IPS-20b (cell line): ENCODE results near the gene C11orf91.

ENCODE experiments used
- H3K27ac ChIP-seq: one replicate; pipeline ENCODE4 v1.5.1; 2013; ENCODE audit warnings: low read length
- H3K27me3 ChIP-seq: 2 replicates; pipeline ENCODE4 v1.6.1; 2013; ENCODE audit warnings: mild to moderate bottlenecking, low read length, inconsistent platforms; ENCODE audit not compliant: insufficient read depth
- H3K36me3 ChIP-seq: 2 replicates; pipeline ENCODE4 v1.6.1; 2013; ENCODE audit warnings: low read depth, mild to moderate bottlenecking, inconsistent platforms, low read length, moderate library complexity; ENCODE audit not compliant: insufficient read depth
- H3K4me1 ChIP-seq: 2 replicates; pipeline ENCODE4 v1.6.1; 2013; ENCODE audit warnings: mild to moderate bottlenecking, control low read depth, inconsistent platforms, low read length, moderate library complexity; ENCODE audit not compliant: insufficient read depth
- H3K4me3 ChIP-seq: 2 replicates; pipeline ENCODE4 v1.5.1; 2013; ENCODE audit warnings: mild to moderate bottlenecking, low read length, inconsistent platforms
- H3K9ac ChIP-seq: 2 replicates; pipeline ENCODE4 v1.6.1; 2013; ENCODE audit warnings: low read depth, mild to moderate bottlenecking, inconsistent platforms, low read length, moderate library complexity
- H3K9me3 ChIP-seq: 2 replicates; pipeline ENCODE4 v1.6.1; 2013; ENCODE audit warnings: mild to moderate bottlenecking, low read depth, low read length, inconsistent platforms; ENCODE audit not compliant: insufficient read depth

The C11orf91 gene

DNA sequence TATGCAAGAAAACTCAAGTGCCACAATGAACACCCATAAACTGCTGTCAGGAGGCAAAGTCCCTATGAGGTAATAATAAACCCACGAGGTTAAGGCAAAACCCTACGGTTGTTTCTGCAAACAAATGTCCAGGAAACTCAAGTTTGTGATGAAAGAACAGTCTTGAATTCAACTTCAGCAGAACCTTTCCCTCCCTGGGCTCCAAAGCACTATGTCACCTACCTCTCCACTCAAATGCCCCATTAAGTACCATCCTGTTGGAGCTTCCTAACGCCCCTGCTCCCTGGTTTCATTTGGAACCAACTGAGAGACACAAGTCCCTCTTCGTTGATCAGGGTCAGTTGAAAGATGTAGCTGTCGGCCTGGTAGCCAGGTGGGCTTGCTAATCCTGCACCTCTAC, 2.6 kb upstream of the C11orf91 start:
- H3K4me1 ChIP-seq, result no peaks in the 10 kb centered on the region
- no peak overlapping the region for H3K4me3 ChIP-seq
- H3K27ac ChIP-seq, result no peak overlapping the region
- no peak overlapping the region for H3K9ac ChIP-seq
- peaks cover 11% of the 10 kb centered on the region for H3K27me3 ChIP-seq
- no peaks in the 10 kb centered on the region for H3K9me3 ChIP-seq
- no peaks in the 10 kb centered on the region for H3K36me3 ChIP-seq

DNA sequence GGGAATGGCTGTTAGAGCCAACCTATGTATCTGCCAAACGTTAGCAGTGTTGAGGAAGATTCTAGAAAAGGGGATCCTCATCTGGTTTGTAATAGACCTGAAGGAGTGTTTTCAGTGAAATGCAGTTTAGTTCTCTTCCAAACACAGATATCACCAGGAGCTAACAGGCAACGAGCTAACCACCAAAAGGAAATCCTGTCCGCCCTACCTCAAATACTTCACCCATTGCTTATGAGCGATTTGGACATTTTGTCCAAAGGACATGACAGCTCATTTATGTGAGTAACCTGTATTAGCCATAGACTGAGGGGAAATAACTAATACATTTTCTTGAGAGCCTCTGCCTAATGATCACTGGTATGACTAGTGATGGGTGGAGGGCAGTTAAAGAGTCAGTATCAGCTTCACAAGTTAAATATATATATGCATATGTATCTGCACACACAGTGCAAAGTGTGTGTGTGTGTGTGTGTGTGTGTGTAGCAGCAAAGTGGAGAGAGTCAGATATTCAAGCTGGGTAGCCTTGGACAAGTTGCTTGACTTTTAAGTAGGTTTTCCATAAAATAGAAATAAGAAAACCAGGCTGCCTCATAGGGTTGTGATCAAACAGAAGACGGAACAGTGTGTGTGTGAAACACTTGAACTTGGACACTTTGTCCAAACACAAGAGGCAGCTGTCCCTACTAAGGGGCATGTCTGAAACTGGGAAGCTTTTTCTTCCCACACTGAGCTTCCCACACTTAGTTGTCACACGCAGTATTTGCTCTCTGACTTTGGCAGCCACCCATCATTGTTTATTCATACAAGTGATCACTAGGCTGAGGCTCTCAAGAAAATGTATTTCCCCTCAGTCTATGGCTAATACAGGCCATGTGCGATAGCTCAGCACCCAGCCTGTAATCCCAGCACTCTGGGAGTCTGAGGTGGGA, 940 bp upstream of the C11orf91 start:
- Histone ChIP-seq H3K27ac (no peak overlapping the region), H3K27me3 (peaks cover 11% of the 10 kb centered on the region), H3K4me1 (no peaks in the 10 kb centered on the region), H3K36me3 (no peaks in the 10 kb centered on the region), H3K4me3 (peak overlapping the region; percentile 59), H3K9me3 (no peaks in the 10 kb centered on the region), H3K9ac (peak overlapping the region; percentile 62; the same call in 1 of the 2 replicates)

DNA sequence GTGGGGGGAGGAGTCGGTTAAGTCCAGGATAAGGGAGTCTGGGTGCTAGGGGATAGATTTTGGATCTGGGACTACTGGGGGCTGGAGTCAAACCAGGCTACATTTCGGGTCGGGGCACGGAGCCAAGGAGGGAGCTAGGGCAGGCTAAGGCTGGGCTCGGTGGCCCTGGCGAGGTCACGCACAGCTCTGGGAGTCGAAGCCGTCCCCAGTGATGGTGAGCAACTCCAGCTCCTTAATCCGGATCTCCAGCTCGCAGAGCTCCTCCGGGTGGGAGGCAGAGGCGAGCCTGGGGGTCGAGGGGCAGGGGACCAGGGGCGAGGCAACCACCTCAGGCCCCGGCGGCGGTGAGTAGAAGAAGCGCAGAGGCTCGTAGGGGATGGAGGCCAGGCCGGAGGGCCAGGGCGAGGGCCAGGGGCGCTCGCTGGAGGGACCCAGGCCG, 544 bp downstream of the C11orf91 start:
- Histone ChIP-seq H3K9ac (peak overlapping the region; percentile 30; the same call in 1 of the 2 replicates), H3K27ac (no peak overlapping the region), H3K4me1 (peaks cover 8% of the 10 kb centered on the region; the same call in 1 of the 2 replicates), H3K36me3 (no peaks in the 10 kb centered on the region), H3K9me3 (no peaks in the 10 kb centered on the region), H3K27me3 (peaks cover 11% of the 10 kb centered on the region), H3K4me3 (peak overlapping the region; percentile 69; the same call in 1 of the 2 replicates)

DNA sequence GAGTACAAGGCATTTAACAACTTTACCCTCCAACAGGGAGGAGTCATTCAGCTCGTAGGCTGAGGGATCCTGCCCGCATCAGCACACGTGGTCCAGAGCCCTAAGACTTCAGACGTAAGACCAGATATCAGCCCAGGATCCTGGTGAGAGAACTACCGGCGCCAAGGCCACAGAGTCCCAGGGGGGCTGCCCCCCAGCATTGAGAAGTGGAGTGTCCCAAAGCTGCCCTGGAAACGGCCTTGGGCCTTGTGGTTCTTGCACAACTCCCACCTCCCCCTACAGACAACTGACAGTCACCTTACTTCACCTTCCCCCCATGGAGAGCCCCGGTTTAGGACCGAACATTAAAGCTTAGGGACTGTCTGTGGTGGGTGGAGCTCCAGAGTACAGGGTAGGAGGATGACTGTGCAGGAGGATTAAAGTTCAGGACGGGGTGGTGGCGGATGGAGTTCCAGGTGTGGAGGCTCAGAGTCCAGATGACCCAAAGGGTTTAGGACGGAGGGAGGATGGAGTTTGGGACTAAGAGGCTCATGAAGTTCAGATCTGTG, 1.0 kb downstream of the C11orf91 start:
- H3K9ac ChIP-seq, result no peak overlapping the region
- H3K27ac ChIP-seq, result no peak overlapping the region
- peaks cover 10% of the 10 kb centered on the region; the same call in 1 of the 2 replicates for H3K4me1 ChIP-seq

DNA sequence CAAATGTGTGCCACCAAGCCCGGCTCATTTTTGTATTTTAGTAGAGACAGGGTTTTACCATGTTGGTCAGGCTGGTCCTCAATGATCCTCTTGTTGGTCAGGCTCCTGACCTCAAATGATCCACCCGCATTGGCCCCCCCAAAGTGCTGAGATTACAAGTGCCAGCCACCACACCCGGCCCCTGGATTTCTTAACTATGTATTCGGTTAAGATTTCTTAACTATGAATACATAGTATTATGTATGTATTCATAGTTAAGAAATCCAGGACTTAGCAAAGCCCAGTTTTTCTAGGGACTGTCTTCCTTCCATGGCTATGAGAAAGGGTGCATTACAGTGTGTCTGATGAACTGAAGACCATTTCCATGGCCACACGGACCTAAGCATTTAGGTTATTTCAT, 1.7 kb downstream of the C11orf91 start:
- H3K27ac ChIP-seq, result no peak overlapping the region
- H3K27me3 ChIP-seq, result peaks cover 11% of the 10 kb centered on the region
- H3K4me1 ChIP-seq, result peaks cover 10% of the 10 kb centered on the region; the same call in 1 of the 2 replicates
- no peaks in the 10 kb centered on the region for H3K9me3 ChIP-seq
- H3K9ac ChIP-seq, result no peak overlapping the region
- no peak overlapping the region for H3K4me3 ChIP-seq
- H3K36me3 ChIP-seq, result no peaks in the 10 kb centered on the region

More for the DNA sequence above, 1.0 kb downstream of the C11orf91 start:
- no peaks in the 10 kb centered on the region for H3K36me3 ChIP-seq
- H3K27me3 ChIP-seq, result peaks cover 11% of the 10 kb centered on the region
- no peaks in the 10 kb centered on the region for H3K9me3 ChIP-seq
- peak overlapping the region; percentile 69; the same call in 1 of the 2 replicates for H3K4me3 ChIP-seq

DNA sequence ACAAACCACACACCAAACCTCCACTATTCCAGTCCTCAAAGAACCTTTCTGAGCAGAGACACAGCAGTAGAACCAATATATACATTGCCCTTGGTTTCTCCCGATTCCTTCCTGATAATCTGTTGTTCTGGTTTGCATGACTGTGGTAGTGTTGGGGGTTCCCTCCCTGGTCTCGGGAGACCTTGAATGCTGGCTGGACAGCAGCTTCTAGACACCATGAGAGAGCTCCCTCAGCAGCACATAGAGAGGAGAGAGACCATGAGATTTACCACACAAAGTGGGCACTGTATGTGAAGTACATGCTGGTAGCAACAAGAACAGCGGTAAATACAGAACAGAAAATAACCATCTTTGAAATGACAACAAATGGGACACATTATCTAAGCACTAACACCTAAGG, 2.6 kb downstream of the C11orf91 start:
- Histone ChIP-seq H3K9ac (no peak overlapping the region), H3K4me3 (no peak overlapping the region), H3K36me3 (no peaks in the 10 kb centered on the region), H3K4me1 (peaks cover 12% of the 10 kb centered on the region; the same call in 1 of the 2 replicates), H3K27ac (no peak overlapping the region), H3K9me3 (no peaks in the 10 kb centered on the region), H3K27me3 (peaks cover 11% of the 10 kb centered on the region)

DNA sequence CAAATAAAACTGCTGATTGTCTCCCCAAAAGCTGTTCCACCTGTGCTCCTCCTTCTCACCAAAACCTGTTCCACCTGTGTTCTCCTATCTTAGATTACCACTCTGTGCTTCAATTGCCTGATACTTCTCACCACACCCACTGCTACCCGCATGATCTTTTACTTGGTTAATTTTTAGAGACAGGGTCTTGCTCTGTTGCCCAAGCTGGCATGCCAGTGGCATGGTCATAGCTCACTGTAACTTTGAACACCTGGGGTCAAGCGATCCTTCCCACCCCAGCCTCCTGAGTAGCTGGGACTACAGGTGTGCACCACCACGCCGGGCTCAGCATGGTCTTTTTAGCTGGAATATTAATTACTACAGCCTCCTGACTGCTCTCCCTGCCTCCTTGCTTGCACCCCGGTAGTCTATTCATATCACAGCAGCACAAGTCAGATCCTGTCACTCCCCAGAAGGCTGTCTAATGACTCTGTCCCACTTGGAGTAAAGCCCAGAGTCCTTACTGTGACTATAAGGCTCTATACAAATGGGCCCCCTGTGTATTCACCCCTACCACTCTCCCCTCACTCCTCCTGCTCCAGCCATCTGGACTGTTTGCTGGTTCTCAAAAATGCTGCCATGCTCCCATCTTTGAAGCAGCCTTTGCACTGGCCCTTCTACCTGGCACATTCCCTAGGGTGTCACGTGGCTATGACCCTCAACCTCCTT, 3.5 kb downstream of the C11orf91 start:
- Histone ChIP-seq H3K4me3 (no peak overlapping the region), H3K9me3 (no peaks in the 10 kb centered on the region), H3K4me1 (peaks cover 21% of the 10 kb centered on the region; the same call in 1 of the 2 replicates), H3K27ac (no peak overlapping the region), H3K27me3 (peaks cover 11% of the 10 kb centered on the region), H3K9ac (no peak overlapping the region), H3K36me3 (no peaks in the 10 kb centered on the region)

DNA sequence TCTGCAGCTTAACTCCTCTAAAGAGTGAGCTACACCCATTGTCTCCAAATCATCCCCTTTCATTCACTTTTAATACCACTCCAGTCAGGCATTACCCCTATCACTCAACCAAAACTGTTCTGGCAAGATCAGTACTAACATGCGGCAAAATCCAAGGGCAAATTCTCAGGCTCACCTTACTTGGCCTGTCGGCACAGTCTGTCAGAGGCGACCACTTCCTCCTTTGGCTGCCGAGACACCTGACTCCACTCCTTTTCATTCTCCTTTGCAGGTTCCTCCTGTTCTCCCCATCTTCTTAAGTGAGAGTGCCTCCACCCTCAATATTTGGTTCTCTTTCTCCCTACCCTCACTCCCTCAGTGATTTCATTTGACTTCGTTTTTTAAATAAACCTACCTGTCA, 4.2 kb downstream of the C11orf91 start:
- H3K27ac ChIP-seq, result no peak overlapping the region
- H3K27me3 ChIP-seq, result peaks cover 11% of the 10 kb centered on the region
- H3K9me3 ChIP-seq, result no peaks in the 10 kb centered on the region
- H3K4me1 ChIP-seq, result peaks cover 28% of the 10 kb centered on the region; the same call in 1 of the 2 replicates
- H3K36me3 ChIP-seq, result no peaks in the 10 kb centered on the region
- H3K4me3 ChIP-seq, result no peak overlapping the region
- no peak overlapping the region for H3K9ac ChIP-seq

DNA sequence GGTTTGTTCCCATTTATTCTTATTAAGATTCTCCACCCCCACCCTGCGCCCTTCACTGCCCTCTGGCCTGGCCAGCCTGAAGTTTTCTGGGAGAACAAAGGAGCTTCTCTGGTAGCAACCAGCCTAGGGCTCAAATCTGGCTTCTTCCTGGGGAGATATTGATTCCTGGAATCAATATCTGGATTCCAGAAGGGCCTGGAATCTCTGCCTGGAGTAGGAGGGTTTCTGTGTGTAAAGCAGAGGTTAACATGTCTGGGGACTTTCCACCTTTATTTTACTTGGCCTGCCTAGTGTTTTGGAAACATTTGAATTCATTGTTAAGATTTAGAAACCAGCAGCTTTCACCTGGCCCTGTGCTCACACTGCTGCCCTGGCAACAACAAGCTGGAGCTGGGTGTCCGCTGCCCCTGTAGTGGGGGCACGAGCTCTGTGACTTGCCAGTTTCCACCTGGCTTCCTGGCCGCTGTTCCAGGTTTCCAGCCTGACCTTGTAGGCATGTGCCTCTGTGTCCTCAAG, 5.5 kb downstream of the C11orf91 start:
- H3K4me3 ChIP-seq, result no peak overlapping the region
- H3K4me1 ChIP-seq, result peaks cover 35% of the 10 kb centered on the region; the same call in 1 of the 2 replicates

DNA sequence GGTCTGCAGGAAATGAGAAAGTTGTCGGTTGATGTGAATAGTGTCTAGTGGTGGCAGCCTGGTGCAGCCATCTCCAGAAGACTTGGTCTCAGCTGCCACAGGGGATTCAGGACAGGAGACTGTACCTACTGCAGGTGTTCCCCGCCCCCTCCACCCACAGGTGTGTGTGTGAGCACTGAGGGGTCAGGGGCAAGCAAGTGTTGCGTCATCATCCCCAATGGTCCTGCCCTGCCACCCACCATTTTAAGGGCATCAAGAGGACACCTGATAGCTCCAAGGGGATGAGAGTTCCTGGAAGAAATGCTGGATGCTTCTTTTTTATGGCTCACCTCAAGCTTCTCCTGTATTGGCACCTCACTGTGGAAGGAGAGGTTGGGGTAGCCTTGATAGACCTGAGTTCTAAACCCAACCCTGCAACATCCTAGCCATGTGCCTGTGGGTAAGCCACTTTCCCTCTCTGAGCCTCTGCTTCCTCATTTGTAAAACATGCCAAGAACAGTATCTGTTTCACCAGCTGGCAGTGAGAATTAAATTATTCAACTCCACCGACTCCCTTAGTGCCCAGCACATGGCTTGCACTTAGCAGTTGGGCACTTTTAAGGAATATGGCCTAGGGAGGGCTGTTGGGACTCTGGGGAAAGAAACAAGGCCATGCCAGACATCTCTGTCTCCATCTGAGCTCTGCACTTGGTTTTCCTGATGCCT, 6.1 kb downstream of the C11orf91 start:
- Histone ChIP-seq H3K36me3 (no peaks in the 10 kb centered on the region), H3K27ac (no peak overlapping the region), H3K27me3 (peaks cover 5% of the 10 kb centered on the region), H3K4me3 (no peak overlapping the region), H3K9ac (no peak overlapping the region), H3K9me3 (no peaks in the 10 kb centered on the region), H3K4me1 (peaks cover 35% of the 10 kb centered on the region; the same call in 1 of the 2 replicates)

More for the DNA sequence above, 5.5 kb downstream of the C11orf91 start:
- H3K27ac ChIP-seq, result no peak overlapping the region
- H3K36me3 ChIP-seq, result no peaks in the 10 kb centered on the region
- no peak overlapping the region for H3K9ac ChIP-seq
- H3K9me3 ChIP-seq, result no peaks in the 10 kb centered on the region
- H3K27me3 ChIP-seq, result peaks cover 11% of the 10 kb centered on the region

DNA sequence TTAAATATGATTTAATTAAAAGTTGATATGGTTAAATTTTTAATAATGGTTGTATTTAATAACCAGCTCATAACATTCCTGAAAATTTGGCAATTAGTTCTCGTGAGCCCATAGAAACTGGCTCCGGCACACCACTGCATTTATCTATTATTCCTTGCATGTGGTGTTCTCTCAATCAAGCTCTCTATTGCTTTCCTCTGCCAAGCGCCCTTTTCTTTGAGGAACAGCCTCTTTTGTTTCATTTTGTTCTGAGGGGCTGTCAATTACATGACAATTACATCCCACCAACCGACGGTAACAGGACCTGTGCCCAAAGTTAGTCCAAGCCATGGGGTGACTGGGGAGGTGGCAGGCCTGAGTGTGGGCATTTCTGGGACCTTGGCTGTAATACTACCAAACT, 8.1 kb downstream of the C11orf91 start:
- H3K4me1 ChIP-seq, result peaks cover 35% of the 10 kb centered on the region; the same call in 1 of the 2 replicates
- no peak overlapping the region for H3K27ac ChIP-seq
- H3K9me3 ChIP-seq, result no peaks in the 10 kb centered on the region
- H3K9ac ChIP-seq, result no peak overlapping the region
- H3K36me3 ChIP-seq, result no peaks in the 10 kb centered on the region
- H3K27me3 ChIP-seq, result no peaks in the 10 kb centered on the region
- no peak overlapping the region for H3K4me3 ChIP-seq
